ENCODE data around the gene COL27A1.

Gene COL27A1

DNA sequence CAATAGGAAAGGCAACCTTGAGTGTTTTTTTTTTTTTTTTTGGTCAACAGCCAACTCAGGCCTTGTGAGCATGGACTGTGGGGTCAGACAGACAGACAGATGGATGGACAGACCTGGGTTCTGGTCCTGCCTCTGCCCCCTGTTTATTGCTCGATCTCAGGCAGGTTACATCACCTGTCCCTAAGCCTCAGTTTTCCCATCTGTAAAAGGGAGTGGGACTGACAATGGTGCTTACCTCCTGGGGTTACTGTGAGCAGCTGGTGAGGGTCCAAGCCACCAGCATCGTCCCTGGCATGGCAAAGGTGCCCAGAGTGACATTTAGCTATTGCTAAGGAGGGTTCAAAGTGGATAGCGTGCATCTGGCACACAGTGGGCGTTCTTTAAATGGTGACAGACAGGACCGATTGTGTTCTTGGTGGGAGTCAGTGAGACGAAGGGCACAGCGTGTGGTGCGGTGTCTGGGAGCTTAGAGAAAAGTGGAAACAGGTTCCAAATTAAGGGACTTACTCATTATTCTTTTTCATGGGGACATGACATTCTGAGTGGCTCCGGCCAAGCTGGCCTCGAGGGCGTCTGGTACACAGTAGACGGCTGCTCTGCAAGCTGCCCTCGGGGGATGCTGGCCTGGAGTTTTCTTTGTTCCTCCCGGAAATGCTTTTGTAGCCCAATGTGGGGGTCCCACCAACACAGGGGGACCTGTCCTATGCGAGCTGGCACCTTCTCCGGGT is 72.1 kb downstream of the COL27A1 start:
- DNase-seq (ENCODE audit: low read depth in 2 of 2), result no peak

DNA sequence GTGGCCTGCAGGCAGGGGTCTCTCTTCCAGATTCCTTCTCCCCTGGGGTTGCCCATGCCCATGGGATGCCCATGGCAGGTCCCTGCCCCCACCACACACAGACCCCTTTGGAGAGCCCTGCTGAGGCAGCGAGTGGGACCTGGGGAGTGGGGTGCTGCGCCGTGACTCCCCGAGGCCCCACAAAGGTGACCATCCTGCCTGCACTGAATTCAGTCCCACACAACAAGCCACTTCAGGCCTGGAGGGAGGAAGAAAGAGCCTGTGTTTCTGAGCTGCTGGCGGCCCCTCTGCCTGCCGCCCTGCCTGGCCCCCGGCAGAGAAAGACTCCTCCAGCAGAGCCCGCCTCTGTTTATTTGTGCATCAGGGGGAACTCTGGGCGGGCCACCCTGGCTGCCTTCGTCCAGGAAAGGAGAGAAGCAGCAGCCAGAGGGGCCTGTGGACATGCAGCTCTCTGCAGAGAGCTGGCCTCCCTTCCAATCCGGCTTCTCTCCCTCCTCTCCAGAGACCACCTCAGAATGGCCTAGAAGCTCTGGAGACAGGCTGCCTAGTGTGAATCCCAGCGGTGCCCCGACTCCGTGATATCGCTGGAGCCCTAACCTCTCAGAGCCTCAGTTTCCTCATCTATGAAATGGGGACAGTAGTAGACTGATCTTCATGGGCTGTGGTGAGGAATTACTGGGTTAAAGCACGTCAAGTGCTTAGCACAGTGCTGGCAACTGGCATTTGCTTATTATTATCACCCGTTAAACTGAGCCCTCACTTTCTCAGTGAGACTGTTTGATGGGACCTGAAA is 72.9 kb downstream of the COL27A1 start:
- no peak for DNase-seq (ENCODE audit: low read depth in 2 of 2)

DNA sequence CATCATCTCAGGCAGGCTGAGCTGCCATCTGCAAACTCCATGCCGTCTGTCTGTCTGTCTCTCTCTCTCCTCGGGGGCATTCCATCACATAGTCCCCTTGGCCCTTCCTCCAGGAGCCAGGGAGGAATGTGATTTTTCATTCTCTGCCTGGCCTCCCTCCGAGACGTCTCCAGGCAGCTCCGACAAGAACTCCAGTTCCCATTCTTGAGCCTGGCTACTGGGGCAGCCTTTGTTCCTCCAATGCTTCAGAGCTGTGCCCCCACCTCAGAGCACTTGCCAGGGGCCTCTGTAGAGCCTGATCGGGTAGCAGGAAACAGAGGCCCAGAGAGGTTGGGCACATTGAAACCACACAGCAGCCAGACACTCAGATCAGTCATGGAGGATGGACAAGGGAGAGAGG is 74.0 kb downstream of the COL27A1 start:
- DNase-seq (ENCODE audit: low read depth in 2 of 2), result no peak

DNA sequence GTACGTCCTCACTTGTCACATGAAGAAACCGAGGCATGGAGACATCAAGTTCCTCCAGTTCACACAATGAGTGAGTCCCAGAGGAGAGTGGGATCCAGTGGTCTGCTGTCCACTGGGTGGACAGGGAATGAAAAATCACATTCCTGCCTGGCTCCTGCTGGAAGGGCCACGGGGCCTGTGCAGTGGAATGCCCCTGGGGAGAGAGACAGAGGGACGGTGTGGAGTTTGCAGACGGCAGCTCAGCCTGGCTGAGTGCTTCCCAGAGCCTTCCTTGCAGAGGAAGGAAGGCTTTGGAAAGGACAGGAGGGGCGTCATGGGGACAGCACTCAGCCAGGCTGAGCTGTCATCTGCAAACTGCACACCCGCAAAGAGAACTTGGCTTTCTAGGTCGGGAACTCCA is 74.7 kb downstream of the COL27A1 start:
- DNase-seq (ENCODE audit: low read depth in 2 of 2), result no peak

DNA sequence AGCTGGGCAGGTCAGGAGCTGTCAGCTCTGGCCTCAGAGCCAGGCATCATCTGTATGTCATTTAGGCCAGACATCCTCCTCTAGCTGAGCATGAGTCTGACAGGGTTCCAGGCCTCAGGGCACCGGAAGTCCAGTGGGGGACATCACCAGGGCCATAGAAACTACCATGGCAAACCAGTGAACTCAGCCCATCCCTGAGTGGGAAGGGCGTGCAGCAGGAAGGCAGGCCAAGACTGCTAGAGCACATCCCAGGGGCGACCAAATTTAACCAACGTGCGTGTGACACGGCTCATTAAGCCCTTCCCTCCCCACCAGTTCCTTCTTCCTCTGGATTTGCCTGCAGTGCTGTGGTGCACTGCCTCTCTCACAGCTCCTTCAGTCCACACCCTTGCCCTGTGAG is 75.9 kb downstream of the COL27A1 start:
- DNase-seq (ENCODE audit: low read depth in 2 of 2), result no peak

DNA sequence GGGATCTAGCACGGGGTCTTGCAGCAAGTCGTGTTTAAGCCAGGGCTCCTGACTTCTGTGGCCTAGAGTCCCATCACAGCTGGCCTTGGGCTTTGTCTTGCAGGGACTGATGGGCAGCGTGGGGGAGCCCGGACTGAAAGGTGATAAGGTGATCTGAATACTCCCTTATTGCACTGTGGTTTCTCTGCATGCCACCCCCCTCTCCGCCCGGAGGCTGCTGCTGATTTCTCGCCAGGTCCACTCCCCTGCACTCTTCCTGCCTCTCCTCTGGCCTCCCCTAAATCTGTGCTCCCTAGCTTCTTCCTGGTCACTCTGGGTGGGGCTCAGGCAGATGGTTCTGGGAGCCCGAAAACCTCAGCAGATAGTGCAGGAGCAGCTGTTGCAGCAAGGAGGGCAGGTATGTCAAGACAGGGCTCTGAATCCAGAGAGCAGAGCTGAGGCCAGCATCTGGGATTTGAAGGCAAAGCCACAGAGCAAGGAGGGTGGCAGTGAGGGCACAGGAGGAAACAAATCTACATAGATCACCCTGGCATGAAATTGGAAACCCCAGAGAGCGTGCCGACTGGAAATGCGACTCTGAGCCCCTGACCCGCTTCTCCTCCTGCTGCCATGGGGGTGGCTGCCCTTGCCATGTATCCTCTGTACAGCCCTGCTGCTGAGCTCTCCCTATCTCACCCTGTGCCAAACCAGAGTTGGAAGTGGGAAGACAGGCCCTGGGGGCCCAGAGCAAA is 76.5 kb downstream of the COL27A1 start:
- DNase-seq (ENCODE audit: low read depth in 2 of 2), result no peak

DNA sequence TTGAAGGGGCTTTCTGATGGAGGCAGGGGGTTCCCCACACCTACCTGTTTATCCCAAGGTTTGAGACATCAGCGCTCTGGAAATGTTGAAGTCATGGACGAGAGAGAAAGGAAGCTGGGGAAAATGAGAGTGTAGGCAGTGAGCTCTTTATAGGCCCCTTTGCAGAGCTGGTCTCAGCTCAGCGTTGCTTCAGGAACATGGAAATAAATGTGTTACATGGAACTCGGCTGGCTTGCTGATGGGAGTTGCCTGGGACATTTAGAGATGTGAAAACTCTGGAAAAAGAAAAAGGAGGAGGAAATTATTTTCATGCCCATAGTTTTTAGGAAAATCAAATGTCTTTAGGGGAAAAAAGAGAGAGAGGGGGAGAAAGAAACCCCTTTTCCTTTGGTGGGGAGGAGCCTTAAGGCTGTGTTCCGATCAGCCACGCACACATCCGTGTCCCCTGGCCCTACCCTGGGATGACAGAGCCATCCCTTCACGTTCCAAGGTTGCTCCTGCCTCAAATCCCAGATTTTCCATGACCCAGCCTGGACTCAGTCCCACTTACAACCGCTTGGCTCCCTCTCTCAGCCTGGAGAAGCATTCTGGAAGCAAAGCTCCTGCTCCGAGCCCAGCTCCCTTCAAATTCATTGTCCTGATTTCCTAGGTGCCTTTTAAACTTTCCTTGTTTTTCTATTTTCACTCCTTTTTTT is 78.3 kb downstream of the COL27A1 start:
- no peak for DNase-seq (ENCODE audit: low read depth in 2 of 2)

DNA sequence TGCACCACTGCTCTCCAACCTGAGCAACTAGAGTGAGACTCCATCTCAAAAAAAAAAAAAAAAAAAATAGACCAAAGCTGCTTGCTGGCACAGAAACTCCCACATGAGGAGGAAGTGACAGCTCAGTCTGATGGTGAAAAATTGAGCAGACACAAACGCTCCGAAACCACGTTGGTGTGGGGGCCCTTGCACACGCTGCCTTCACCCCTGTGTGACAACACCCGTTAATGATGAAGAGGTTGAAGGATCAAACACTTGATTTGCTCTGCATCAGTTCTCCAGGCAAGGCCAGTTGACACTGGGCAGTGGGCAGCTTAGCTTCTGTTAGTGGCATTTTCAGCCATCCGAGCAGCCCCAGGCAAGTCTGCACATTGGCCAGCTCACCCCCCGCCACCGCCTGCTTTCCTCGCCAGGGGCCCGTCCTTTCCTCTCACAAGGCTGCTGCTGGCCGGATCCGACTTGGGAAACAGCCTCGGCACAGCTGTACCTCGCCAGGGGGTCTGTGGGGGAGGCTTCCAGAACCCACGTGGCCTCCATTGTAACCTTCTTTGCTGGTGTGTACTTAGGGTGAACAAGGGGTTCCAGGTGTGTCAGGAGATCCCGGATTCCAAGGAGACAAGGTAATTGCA is 79.8 kb downstream of the COL27A1 start:
- no peak for DNase-seq (ENCODE audit: low read depth in 2 of 2)

DNA sequence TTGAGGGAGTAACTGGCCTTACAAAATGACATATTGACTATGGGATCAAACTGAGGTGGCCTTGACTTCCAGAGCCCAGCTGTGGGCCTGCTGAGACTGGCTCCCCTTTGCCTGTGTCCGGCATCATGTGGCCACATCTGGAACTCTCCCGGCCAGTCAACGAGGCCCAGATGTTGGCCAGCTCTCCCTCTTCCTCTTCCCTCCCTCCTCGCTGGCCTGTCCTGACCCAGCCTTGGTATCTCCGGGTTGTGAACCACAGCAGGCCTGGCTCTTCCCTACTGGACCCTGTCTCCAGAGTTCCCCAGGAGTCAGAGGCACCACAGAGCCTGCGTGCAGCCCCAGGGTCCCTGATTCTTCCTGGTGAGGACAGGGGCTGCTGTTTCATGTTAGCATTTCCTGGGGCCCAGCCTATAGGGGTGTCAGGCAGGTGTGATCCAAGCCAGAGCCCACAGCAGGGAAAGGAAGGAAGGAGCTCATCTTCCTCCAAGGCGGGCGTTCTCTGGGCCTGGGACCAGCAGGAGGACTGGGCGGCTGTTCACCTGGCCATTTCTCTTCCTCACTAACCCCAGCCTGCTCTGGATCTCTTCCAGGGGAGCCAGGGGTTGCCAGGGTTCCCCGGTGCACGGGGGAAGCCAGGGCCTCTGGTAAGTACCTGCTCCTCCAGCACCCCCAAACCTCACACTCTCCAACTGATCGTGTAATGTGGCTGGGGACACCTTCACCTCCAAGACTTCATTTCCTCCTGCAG is 81.2 kb downstream of the COL27A1 start:
- no peak for DNase-seq (ENCODE audit: low read depth in 2 of 2)

DNA sequence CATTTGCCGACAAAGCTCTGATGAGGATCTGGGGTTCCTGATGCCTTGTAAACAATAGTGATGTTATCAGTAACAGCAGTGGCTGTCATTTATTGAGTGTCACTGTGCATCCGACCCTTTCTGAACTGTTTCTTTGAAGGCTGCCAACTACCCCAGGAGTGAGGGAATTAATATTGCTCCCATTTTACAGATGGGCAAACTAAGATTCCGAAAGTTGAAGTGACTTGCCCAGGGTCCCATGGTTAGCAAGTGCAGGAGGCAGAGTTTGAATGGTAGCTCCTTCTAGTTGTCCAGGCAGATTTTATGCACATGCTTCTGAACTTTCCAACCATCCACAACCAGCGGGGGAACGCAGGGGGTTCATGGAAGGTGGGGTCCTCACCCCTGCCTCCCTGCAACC is 81.9 kb downstream of the COL27A1 start:
- no peak for DNase-seq (ENCODE audit: low read depth in 2 of 2)

DNA sequence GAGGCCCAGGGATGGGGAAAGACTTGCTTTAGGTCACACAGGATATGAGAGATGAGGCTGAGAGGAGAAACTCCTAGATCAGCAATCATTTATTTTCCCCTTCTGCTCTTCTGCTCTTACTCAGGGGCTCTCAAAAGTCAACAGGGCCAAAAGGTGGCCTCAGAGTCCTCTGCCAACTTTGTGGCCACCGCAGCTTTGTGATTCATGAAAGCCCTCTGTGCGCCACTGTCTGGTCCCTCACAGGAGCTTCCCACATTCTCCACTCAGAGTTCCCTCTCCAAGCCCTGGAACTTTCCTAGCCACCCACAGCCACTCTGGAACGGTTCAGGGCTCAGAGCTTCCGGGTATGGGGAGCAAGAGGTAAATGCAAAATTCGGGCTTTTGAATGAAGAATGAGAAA is 82.4 kb downstream of the COL27A1 start:
- DNase-seq (ENCODE audit: low read depth in 2 of 2), result no peak

DNA sequence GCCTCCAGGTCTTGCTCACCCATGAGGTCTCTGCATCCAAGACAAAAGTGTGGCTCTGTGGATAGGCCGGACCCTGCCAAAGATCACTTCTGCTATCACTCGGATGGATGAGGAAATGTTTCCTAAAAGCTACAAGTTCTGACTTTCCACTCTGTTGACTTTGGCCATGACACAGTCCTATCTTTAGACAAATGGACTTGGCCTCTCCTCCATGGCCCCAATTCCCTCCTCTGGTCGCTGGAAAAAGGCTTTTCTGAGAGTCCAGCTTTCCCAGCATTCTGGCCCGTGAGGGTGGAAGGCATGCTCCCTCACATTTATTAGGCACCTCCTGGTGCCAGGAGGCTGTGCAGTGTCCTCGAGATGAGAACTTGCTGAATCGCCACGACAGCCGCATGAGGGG is 83.1 kb downstream of the COL27A1 start:
- no peak for DNase-seq (ENCODE audit: low read depth in 2 of 2)

DNA sequence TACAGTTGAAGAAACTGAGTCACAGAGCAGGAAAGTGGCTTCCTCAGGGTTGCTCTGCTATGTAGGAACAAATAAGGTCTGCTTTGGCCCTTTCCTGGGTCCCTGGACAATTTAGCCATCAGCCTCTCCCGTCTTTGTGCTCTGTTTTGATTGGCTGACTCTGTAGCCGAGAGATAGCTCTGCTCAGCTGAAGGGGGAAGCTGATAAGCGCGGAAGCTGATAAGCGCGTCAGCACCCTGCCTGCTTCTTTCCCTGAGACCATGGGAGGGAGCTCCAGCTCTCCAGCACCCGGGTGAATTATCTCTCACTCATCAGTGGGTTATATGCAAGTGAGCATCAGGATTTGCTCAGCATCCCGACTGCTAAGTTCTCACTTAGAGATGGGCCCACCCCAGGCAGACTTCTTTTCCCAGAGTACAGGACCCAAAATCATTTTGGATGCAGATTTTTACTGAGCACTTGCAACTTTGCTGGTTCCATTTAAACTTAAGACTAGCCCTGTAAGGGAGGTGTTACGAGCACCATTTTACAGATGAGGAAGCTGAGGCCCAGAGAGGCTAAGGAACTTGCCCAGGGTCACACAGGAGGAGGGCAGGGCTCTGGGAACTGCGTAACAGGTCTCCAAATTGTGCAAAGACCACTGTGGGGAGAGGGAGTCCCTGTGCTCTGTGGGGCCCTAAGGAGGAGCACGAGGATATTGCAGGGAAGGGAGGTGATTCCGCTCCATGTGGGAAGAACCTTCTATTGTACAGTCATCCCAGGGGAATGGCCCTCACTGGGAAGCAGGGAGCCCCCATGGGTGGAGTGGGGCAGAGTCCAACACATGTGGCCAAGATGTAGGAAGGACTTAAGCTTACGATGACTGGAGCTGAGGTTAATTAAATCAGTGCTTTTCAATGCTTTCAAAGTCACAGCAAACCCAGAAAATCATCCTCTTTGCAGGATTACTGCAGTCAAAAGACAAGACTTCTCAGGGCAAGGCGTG is 83.8 kb downstream of the COL27A1 start:
- no peak for DNase-seq (ENCODE audit: low read depth in 2 of 2)

DNA sequence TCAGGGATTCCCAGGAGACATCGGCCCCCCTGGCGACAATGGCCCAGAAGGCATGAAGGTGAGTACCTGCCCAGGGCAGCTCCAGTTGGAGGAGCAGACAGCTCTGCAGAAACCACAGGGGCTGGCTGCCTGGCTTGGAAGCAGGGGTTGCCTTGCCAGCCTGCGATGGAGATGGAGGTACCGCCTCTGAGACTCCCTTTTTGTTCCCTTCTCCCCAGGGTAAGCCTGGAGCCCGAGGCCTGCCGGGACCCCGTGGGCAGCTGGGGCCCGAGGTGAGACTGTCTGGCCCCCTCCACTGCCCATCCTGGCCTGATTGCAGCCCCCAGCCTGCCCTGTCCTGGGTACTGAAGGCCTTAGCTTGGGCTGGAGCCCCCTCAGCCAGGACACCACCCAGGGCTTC is 84.9 kb downstream of the COL27A1 start:
- no peak for DNase-seq (ENCODE audit: low read depth in 2 of 2)

DNA sequence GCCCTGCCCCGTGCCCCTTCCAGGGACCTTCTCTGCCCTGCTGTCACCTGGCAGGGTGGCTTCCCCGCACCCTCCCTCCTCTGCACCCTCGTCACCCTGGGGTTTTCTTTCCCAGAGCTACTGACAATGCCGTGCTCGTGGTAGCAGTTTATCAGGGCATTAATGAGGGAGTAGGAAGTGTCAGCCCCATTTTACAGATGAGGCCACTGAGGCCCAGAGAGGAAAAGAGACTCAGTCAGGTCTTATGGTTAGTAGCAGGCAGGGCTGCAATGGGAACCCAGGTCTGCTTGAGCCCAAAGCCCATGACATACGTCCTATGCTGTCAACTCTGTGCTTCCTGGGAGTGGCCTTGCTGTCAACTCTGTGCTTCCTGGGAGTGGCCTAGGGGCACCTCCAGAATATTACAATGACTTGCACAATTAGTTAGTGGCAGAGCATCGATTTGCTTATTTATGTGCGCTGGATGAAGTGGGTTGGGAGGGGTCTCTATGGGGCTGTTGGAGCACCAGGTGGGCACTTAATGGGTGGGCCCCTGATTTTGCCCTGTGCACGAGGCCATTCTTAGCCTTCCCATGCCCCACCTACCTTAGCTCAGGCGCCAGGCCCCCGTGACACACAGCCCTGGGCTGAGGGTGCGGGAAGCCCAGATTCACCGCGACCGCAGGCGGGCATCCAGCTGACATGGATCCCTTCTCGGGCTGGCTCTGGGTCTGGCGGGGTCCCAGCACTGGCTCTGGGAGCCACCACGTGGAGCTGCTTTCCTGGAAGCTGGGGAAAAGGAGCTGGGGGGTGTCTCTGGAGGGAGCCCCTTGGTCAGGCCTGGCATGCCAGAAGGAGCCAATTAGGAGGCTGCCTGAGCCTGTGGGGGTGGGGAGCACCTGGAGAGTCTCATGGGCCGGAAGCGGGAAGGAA is 85.6 kb downstream of the COL27A1 start:
- DNase-seq (ENCODE audit: low read depth in 2 of 2), result no peak

DNA sequence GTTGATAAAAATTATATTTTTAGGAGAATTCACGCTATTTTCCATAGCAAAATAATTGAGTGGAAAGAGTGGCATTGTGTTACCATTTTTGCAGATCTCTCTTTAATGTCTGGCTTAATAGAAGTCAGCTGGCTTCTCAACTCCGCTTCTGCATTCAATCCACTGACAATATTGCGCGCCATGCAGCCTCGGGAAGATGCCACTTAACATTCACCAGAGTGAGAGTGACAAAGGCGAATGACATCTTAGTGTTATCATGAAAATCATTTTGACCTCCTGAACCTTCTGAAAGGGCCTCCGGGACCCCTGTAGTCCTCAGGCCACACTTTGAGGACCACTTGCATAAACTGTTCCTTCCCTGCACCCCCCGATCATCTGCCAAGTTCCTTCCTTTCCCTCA is 87.5 kb downstream of the COL27A1 start:
- no peak for DNase-seq (ENCODE audit: low read depth in 2 of 2)

DNA sequence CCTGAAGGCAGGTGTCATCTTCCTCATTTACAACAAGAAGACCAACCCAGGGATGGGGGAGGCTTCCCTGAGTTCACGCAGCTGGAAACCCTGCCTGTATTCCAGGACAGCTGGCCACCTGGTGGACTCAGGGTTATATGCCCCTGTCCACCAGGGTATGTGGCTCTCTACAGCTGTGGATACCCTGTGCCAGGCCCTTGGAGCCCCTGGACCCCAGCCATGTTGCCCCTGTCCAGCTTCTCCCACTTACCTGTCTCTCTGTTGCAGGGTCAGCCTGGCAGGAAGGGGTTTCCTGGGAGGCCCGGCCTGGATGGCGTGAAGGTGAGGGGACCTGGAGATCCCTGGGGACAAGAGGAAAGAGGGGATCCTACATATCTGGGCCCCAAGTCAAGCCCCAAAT is 87.9 kb downstream of the COL27A1 start:
- DNase-seq (ENCODE audit: low read depth in 2 of 2), result no peak

DNA sequence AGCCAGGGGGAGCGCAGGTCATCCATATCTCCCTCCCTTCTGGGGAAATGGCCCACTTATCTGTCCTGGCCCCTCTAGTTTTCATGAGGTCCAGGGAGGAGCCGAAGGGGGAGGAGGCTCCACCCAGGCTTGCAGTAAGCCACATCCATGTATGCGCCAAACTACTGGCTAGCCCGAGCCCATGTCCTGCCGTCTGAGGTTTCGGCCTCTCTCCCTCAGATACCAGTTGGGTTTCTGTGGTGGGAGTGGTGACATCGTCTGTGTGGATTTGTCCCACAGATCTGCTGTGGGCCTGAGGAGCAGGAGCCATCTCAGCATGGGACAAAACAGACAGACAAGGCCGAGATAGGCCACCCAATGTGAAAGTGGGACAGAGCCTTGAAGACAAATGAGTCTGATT is 89.2 kb downstream of the COL27A1 start:
- no peak for DNase-seq (ENCODE audit: low read depth in 2 of 2)

DNA sequence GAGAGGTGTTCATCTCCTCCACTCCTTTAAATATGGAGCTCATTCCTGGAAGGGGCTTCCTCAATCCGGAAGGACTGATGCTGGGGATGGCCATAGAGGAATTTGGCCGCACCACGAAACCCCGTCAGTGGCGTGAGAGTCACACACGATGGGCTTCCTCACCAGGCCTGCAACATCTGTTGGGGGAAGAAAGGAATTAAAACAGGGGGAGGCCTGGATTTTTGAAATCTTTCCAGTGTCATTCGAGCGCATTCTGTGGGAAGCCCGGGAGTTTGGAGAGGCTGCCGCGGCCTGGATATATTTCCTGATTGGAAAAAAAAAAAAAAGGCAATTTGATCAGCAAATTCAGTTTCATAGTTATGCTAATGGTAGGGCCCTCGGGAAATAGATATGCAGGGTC is 91.2 kb downstream of the COL27A1 start:
- DNase-seq (ENCODE audit: low read depth in 2 of 2), result no peak
